Activated CD8-positive, alpha-beta T cell treated with anti-CD3 and anti-CD28 coated beads for 36 hours (primary cell): ENCODE measurements around the gene FIBCD1. TPM values are rescaled to one million over a fixed set of nuclear protein-coding genes. Genes with fewer than 3 reads are reported as not detected.

Source experiments
- ATAC-seq: fragments of 200-7000 bp; cut with Tn5 transposase; one replicate; pipeline ENCODE4 v1.10.0; 2021; ENCODE audit warnings: mild to moderate bottlenecking, moderate library complexity
- CTCF ChIA-PET: fragments of 350-600 bp; sonication (Branson Sonifier 250); formaldehyde crosslinking; loops from one replicate; lab custom pipeline; 2021; ENCODE audit warnings: antibody characterized with exemption; lab: Charles Lee
- POLR2A ChIA-PET: fragments of 350-600 bp; sonication (Branson Sonifier 250); formaldehyde crosslinking; loops from one replicate; lab custom pipeline; 2021; ENCODE audit warnings: antibody characterized with exemption; lab: Charles Lee
- DNase-seq: peaks from one replicate; pipeline ENCODE4 v3.0.0-alpha.2; 2020
- H3K27ac Mint-ChIP-seq: one replicate; pipeline ENCODE4 v1.8.0; 2021; ENCODE audit warnings: mild to moderate bottlenecking, mixed read lengths
- H3K27me3 Mint-ChIP-seq: one replicate; pipeline ENCODE4 v1.8.0; 2021; ENCODE audit warnings: mixed read lengths
- H3K36me3 Mint-ChIP-seq: one replicate; pipeline ENCODE4 v1.8.0; 2021; ENCODE audit warnings: low read depth, mixed read lengths
- H3K4me1 Mint-ChIP-seq: one replicate; pipeline ENCODE4 v1.8.0; 2021; ENCODE audit warnings: low read depth, mixed read lengths
- H3K4me3 Mint-ChIP-seq: one replicate; pipeline ENCODE4 v1.8.0; 2021; ENCODE audit warnings: mild to moderate bottlenecking, moderate library complexity, mixed read lengths
- H3K9me3 Mint-ChIP-seq: one replicate; pipeline ENCODE4 v1.8.0; 2021; ENCODE audit warnings: mixed read lengths
- CTCF ChIP-seq: fragments of 200-600 bp; IDR thresholded peaks from one replicate; pipeline ENCODE4 v1.8.0; 2022; ENCODE audit warnings: antibody characterized with exemption, mild to moderate bottlenecking
- intact Hi-C: fragments of 100-400 bp; cut with micrococcal nuclease; formaldehyde crosslinking; loops from one replicate; pipeline ENCODE4 v1.10.0; 2022
- total RNA-seq, 2 experiments: library from RNA; stranded (reverse); gene quantifications; one replicate each; pipeline ENCODE4 v1.2.3, GENCODE V29; 2021

Gene FIBCD1
- total RNA-seq, 2 experiments from 2014 or later = not detected

GRCh38 chr9:130979591-130980385 is 40.7 kb upstream of the FIBCD1 start:
- Mint-ChIP-seq H3K4me3 (no peak overlapping the region), H3K9me3 (no peaks in the 10 kb centered on the region), H3K27ac (no peak overlapping the region), H3K36me3 (no peaks in the 10 kb centered on the region), H3K4me1 (no peaks in the 10 kb centered on the region), H3K27me3 (peaks cover 2% of the 10 kb centered on the region)
- ATAC-seq = no peak
- no peak for TF ChIP-seq CTCF
- intact Hi-C loops = no loop called here
- ChIA-PET CTCF (interaction anchor here (2.0 kb wide), 1 partner anchor 67 kb away, joined by 4 read pairs; no protein-coding TSS in a partner anchor), POLR2A (no interaction called here)
- no peak for DNase-seq

- no peak overlapping the region for H3K27ac Mint-ChIP-seq
- H3K4me3 Mint-ChIP-seq = no peak overlapping the region
- no peaks in the 10 kb centered on the region for H3K36me3 Mint-ChIP-seq
- DNase-seq (no peak), ATAC-seq (no peak)
- no peaks in the 10 kb centered on the region for H3K9me3 Mint-ChIP-seq
- POLR2A ChIA-PET = no interaction called here
- intact Hi-C loops = no loop called here
- no peak for TF ChIP-seq CTCF
- CTCF ChIA-PET = interaction anchor here (1.4 kb wide), 1 partner anchor 21 kb away, joined by 4 read pairs; no protein-coding TSS in a partner anchor
- H3K27me3 Mint-ChIP-seq = peaks cover 6% of the 10 kb centered on the region
- no peaks in the 10 kb centered on the region for H3K4me1 Mint-ChIP-seq
Measured at GRCh38 chr9:130977811-130978221, 38.8 kb upstream of the FIBCD1 start.

- TF ChIP-seq CTCF = no peak
- peaks cover 18% of the 10 kb centered on the region for H3K27me3 Mint-ChIP-seq
- ChIA-PET POLR2A (interaction anchor here (0.6 kb wide), 1 partner anchor 54 kb away, joined by 4 read pairs; no protein-coding TSS in a partner anchor), CTCF (no interaction called here)
- no peaks in the 10 kb centered on the region for H3K36me3 Mint-ChIP-seq
- no peaks in the 10 kb centered on the region for H3K9me3 Mint-ChIP-seq
- no peaks in the 10 kb centered on the region for H3K4me1 Mint-ChIP-seq
- DNase-seq (no peak), ATAC-seq (no peak)
- no peak overlapping the region for H3K27ac Mint-ChIP-seq
- H3K4me3 Mint-ChIP-seq = no peak overlapping the region
- intact Hi-C loops = no loop called here
Measured at GRCh38 chr9:130975932-130976841, 37.1 kb upstream of the FIBCD1 start.

GRCh38 chr9:130975156-130975555 is 36.1 kb upstream of the FIBCD1 start:
- Mint-ChIP-seq H3K36me3 (no peaks in the 10 kb centered on the region), H3K9me3 (no peaks in the 10 kb centered on the region), H3K4me3 (no peak overlapping the region), H3K4me1 (no peaks in the 10 kb centered on the region), H3K27ac (no peak overlapping the region), H3K27me3 (peaks cover 16% of the 10 kb centered on the region)
- no peak for TF ChIP-seq CTCF
- intact Hi-C loops = no loop called here
- ChIA-PET POLR2A (no interaction called here), CTCF (no interaction called here)
- no peak for DNase-seq
- ATAC-seq = no peak
